Loucy (cell line): Measurements from ENCODE around the gene WARS2.

ENCODE experiments used
- H2AFZ ChIP-seq: fragments of 200-600 bp; sonication (generic); 2 replicates; pipeline ENCODE4 v1.6.0; 2016; ENCODE audit warnings: antibody characterized with exemption, mild to moderate bottlenecking, low read length, moderate library complexity
- H3F3A ChIP-seq: fragments of 200-600 bp; 2 replicates; pipeline ENCODE4 v1.6.0; 2016; ENCODE audit warnings: antibody characterized with exemption, low read depth, mild to moderate bottlenecking
- H3K27me3 ChIP-seq: fragments of 200-600 bp; sonication (generic); 2 replicates; pipeline ENCODE4 v1.6.1; 2014; ENCODE audit warnings: low read length, mild to moderate bottlenecking; ENCODE audit not compliant: insufficient read depth, poor library complexity, severe bottlenecking
- H3K36me3 ChIP-seq: fragments of 200-600 bp; sonication (generic); 2 replicates; pipeline ENCODE4 v1.6.1; 2016; ENCODE audit warnings: low read length; ENCODE audit not compliant: insufficient read depth
- H3K4me1 ChIP-seq: fragments of 200-600 bp; sonication (generic); 2 replicates; pipeline ENCODE4 v1.5.1; 2014; ENCODE audit warnings: low read length, mild to moderate bottlenecking; ENCODE audit not compliant: insufficient read depth, poor library complexity, severe bottlenecking
- H3K4me2 ChIP-seq: fragments of 200-600 bp; sonication (generic); 2 replicates; pipeline ENCODE4 v1.6.0; 2014; ENCODE audit warnings: antibody characterized with exemption, low read length, low read depth, mild to moderate bottlenecking; ENCODE audit not compliant: poor library complexity, severe bottlenecking
- H3K4me3 ChIP-seq: fragments of 200-600 bp; sonication (generic); 2 replicates; pipeline ENCODE4 v1.5.1; 2014; ENCODE audit warnings: low read length, mild to moderate bottlenecking, mixed read lengths; ENCODE audit not compliant: poor library complexity, severe bottlenecking
- H3K79me2 ChIP-seq: fragments of 200-600 bp; sonication (generic); 2 replicates; pipeline ENCODE4 v1.6.1; 2014; ENCODE audit warnings: low read length; ENCODE audit not compliant: insufficient read depth
- H3K9ac ChIP-seq: fragments of 200-600 bp; sonication (generic); 2 replicates; pipeline ENCODE4 v1.6.0; 2014; ENCODE audit warnings: mild to moderate bottlenecking, low read depth, low read length, moderate library complexity; ENCODE audit not compliant: poor library complexity, severe bottlenecking
- H3K9me2 ChIP-seq: fragments of 200-600 bp; sonication (generic); replicated peaks from 2 replicates; pipeline ENCODE4 v1.6.1; 2016; ENCODE audit warnings: low read depth, low read length, mixed read lengths
- H3K9me3 ChIP-seq: fragments of 200-600 bp; sonication (generic); 2 replicates; pipeline ENCODE4 v1.6.1; 2014; ENCODE audit warnings: mild to moderate bottlenecking, antibody characterized with exemption, low read length, low read depth; ENCODE audit not compliant: insufficient read depth
- H4K20me1 ChIP-seq: fragments of 200-600 bp; sonication (generic); 2 replicates; pipeline ENCODE4 v1.6.0; 2014; ENCODE audit warnings: antibody characterized with exemption, low read length, mild to moderate bottlenecking; ENCODE audit not compliant: insufficient read depth, poor library complexity, severe bottlenecking
- EZH2phosphoT487 ChIP-seq: fragments of 200-600 bp; IDR thresholded peaks from 2 replicates; pipeline ENCODE4 v1.6.1; 2018; ENCODE audit warnings: antibody characterized with exemption, mild to moderate bottlenecking, moderate library complexity, borderline replicate concordance
- TF ChIP-seq, protein P1 (sequence below): fragments of 200-600 bp; sonication (generic); conservative IDR thresholded peaks from 2 replicates; pipeline ENCODE4 v1.5.1; 2014; ENCODE audit warnings: mild to moderate bottlenecking, antibody characterized with exemption, low read length

The WARS2 gene

DNA sequence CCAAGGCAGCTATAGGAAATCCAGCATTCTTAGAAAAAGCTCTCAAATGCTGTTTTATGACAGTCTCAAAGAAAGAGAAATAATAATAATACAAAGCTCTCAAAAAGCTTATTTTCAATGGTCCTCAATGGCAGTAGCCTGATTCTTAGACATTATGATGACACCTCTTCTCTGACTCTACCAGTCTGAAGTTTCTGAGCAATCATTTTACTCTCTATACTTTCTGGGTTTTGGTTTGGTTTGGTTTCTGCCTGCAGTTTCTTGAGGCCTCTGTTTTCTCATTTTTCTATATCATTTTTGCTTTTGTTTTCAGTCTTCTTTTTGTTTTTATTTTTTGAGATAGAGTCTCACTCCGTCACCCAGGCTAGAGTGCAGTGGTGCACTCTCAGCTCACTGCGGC, 102.1 kb downstream of the WARS2 start:
- Histone ChIP-seq H3K36me3 (no peaks in the 10 kb centered on the region), H3F3A (no peaks in the 10 kb centered on the region), H3K4me3 (no peak overlapping the region), H3K4me2 (no peak overlapping the region), H2AFZ (no peak overlapping the region), H4K20me1 (no peaks in the 10 kb centered on the region), H3K79me2 (no peaks in the 10 kb centered on the region), H3K9me2 (no peaks in the 10 kb centered on the region), H3K27me3 (no peaks in the 10 kb centered on the region), H3K4me1 (no peaks in the 10 kb centered on the region), H3K9ac (no peak overlapping the region), H3K9me3 (no peaks in the 10 kb centered on the region)
- TF ChIP-seq, protein P1, sequence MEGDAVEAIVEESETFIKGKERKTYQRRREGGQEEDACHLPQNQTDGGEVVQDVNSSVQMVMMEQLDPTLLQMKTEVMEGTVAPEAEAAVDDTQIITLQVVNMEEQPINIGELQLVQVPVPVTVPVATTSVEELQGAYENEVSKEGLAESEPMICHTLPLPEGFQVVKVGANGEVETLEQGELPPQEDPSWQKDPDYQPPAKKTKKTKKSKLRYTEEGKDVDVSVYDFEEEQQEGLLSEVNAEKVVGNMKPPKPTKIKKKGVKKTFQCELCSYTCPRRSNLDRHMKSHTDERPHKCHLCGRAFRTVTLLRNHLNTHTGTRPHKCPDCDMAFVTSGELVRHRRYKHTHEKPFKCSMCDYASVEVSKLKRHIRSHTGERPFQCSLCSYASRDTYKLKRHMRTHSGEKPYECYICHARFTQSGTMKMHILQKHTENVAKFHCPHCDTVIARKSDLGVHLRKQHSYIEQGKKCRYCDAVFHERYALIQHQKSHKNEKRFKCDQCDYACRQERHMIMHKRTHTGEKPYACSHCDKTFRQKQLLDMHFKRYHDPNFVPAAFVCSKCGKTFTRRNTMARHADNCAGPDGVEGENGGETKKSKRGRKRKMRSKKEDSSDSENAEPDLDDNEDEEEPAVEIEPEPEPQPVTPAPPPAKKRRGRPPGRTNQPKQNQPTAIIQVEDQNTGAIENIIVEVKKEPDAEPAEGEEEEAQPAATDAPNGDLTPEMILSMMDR, result no peak
- TF ChIP-seq EZH2phosphoT487, result no peak

DNA sequence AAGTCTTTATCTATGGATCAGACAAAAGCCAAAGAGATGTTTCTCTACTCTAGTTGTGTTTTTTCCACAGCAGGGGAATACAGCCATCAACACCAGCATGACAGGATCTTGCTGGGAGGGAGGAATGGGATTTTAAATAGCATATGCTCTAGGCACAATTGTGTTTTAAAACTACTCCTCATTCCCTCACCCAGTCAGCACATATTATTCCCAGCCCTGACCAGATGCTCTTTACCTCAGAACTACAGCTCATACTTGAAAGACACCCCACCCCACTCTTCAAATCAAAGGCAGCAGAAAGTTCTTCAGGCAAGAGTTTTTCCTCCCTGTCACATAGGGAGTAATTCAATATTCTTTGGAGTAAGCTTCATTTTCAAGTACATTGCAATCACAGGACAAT, 106.1 kb downstream of the WARS2 start:
- H3K4me1 ChIP-seq, result no peaks in the 10 kb centered on the region
- H3K36me3 ChIP-seq, result no peaks in the 10 kb centered on the region
- no peaks in the 10 kb centered on the region for H4K20me1 ChIP-seq
- H3K27me3 ChIP-seq, result no peaks in the 10 kb centered on the region
- no peak overlapping the region for H3K4me2 ChIP-seq
- no peaks in the 10 kb centered on the region for H3F3A ChIP-seq
- no peak for TF ChIP-seq EZH2phosphoT487
- TF ChIP-seq, protein P1, result no peak
- H3K9me2 ChIP-seq, result no peaks in the 10 kb centered on the region
- no peak overlapping the region for H3K9ac ChIP-seq
- H2AFZ ChIP-seq, result no peak overlapping the region
- H3K4me3 ChIP-seq, result no peak overlapping the region
- H3K79me2 ChIP-seq, result no peaks in the 10 kb centered on the region
- H3K9me3 ChIP-seq, result no peaks in the 10 kb centered on the region

DNA sequence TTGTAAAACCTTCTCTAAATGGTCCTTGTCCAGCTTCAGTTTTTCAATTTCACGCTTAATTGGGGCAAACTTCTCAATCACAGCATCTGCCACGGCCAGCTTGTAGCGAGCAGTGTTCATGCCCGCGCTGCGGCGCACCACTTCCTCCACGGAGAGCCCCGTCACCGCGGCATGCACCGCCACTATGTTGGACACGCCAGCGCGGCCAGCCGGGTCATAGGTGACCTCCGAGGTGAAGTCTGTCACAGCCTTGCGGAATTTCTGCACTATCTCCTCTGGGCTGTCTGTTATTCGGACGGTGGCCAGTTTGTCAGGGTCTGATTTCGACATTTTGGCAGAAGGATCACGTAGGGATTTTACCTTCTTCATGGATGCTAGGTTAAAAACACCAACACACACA, 107.5 kb downstream of the WARS2 start:
- TF ChIP-seq, protein P1, result no peak
- no peak for TF ChIP-seq EZH2phosphoT487
- no peaks in the 10 kb centered on the region for H3F3A ChIP-seq
- H3K4me1 ChIP-seq, result no peaks in the 10 kb centered on the region
- no peaks in the 10 kb centered on the region for H3K9me3 ChIP-seq
- H3K4me3 ChIP-seq, result no peak overlapping the region
- no peak overlapping the region for H2AFZ ChIP-seq
- H3K9me2 ChIP-seq, result no peaks in the 10 kb centered on the region
- H3K9ac ChIP-seq, result no peak overlapping the region
- H3K36me3 ChIP-seq, result no peaks in the 10 kb centered on the region
- no peak overlapping the region for H3K4me2 ChIP-seq
- no peaks in the 10 kb centered on the region for H4K20me1 ChIP-seq
- H3K27me3 ChIP-seq, result no peaks in the 10 kb centered on the region
- no peaks in the 10 kb centered on the region for H3K79me2 ChIP-seq
